ENCODE results near the gene POLR2J.
"Not testable (repeated sequence)": the region's sequence is repeated elsewhere in the genome, so short reads cannot be mapped to it uniquely, and the experiment has no call there.

GRCh38 chr7:102511860-102512522, 33.3 kb upstream of the POLR2J start:
- not testable (repeated sequence) for TF ChIP-seq CTCF (IDR thresholded peaks at IDR 0.05; ENCODE audit: poor library complexity, severe bottlenecking); SMC3 (conservative IDR thresholded peaks at IDR 0.05; ENCODE audit: poor library complexity); EZH2 (IDR thresholded peaks at IDR 0.05; ENCODE audit: borderline replicate concordance, insufficient read depth, low read length, poor library complexity, severe bottlenecking); POLR2AphosphoS5 (IDR thresholded peaks at IDR 0.05); MXI1 (conservative IDR thresholded peaks at IDR 0.05; ENCODE audit: poor library complexity, severe bottlenecking); REST (IDR thresholded peaks at IDR 0.05; ENCODE audit: borderline replicate concordance); EP300 (conservative IDR thresholded peaks at IDR 0.05; ENCODE audit: poor library complexity, severe bottlenecking); RAD21 (conservative IDR thresholded peaks at IDR 0.05); TAF1 (IDR thresholded peaks at IDR 0.05; ENCODE audit: low read depth)
